Ishikawa (cell line): Measurements from ENCODE around the gene FAM111B.

Experiments
- CREB1 ChIP-seq: IDR thresholded peaks from 2 replicates; pipeline ENCODE4 v1.6.1; 2012; ENCODE audit warnings: low read depth
- EP300 ChIP-seq: IDR thresholded peaks from 2 replicates; pipeline ENCODE4 v1.6.1; 2012; ENCODE audit warnings: borderline replicate concordance
- FOXM1 ChIP-seq: IDR thresholded peaks from 2 replicates; pipeline ENCODE4 v1.6.1; 2012; ENCODE audit warnings: low read depth, borderline replicate concordance
- NFIC ChIP-seq: IDR thresholded peaks from 2 replicates; pipeline ENCODE4 v1.6.1; 2012
- RAD21 ChIP-seq: IDR thresholded peaks from 2 replicates; pipeline ENCODE4 v1.6.1; 2012; ENCODE audit warnings: low read depth
- REST ChIP-seq: IDR thresholded peaks from 2 replicates; pipeline ENCODE4 v1.6.1; 2012; ENCODE audit warnings: low read depth, mild to moderate bottlenecking
- TAF1 ChIP-seq: IDR thresholded peaks from 2 replicates; pipeline ENCODE4 v1.6.1; 2012; ENCODE audit warnings: low read depth, mild to moderate bottlenecking
- TCF12 ChIP-seq: IDR thresholded peaks from 2 replicates; pipeline ENCODE4 v1.6.1; 2012; ENCODE audit warnings: low read depth
- YY1 ChIP-seq: IDR thresholded peaks from 2 replicates; pipeline ENCODE4 v1.6.1; 2012; ENCODE audit warnings: low read depth
- ZBTB7A ChIP-seq: IDR thresholded peaks from 2 replicates; pipeline ENCODE4 v1.6.1; 2012; ENCODE audit warnings: low read depth

GRCh38 chr11:59154610-59155009, 47.6 kb downstream of the FAM111B start:
- TF ChIP-seq TCF12 (no peak), CREB1 (no peak), NFIC (no peak), EP300 (no peak), REST (no peak), RAD21 (no peak), YY1 (no peak), FOXM1 (no peak), TAF1 (no peak), ZBTB7A (no peak)
